Esophagus (tissue), 2 donors: ENCODE measurements around the gene TIMM50. TPM values are rescaled to one million over a fixed set of nuclear protein-coding genes. Genes with fewer than 3 reads are reported as not detected.
"Not testable (repeated sequence)": the region's sequence is repeated elsewhere in the genome, so short reads cannot be mapped to it uniquely, and the experiment has no call there.

Experiments used
- H3K27ac ChIP-seq, 2 donors: one replicate each; pipeline ENCODE4 v1.5.1; 2013; ENCODE audit warnings: low read depth in 2 of 2, mild to moderate bottlenecking in 2 of 2, inconsistent platforms in 1 of 2, low read length in 1 of 2, moderate library complexity in 1 of 2
- H3K27me3 ChIP-seq, 2 donors: one replicate each; pipeline ENCODE4 v1.6.1; 2013; ENCODE audit warnings: low read length in 2 of 2, control low read depth in 1 of 2, mild to moderate bottlenecking in 1 of 2; ENCODE audit not compliant: insufficient read depth in 2 of 2, control insufficient read depth in 1 of 2
- H3K36me3 ChIP-seq, 2 donors: one replicate each; pipeline ENCODE4 v1.6.1; 2013; ENCODE audit warnings: low read length in 1 of 2; ENCODE audit not compliant: control insufficient read depth in 2 of 2, insufficient read depth in 2 of 2
- H3K4me1 ChIP-seq, 2 donors: one replicate each; pipeline ENCODE4 v1.6.1; 2013; ENCODE audit warnings: low read length in 1 of 2; ENCODE audit not compliant: control insufficient read depth in 2 of 2, insufficient read depth in 2 of 2
- H3K4me3 ChIP-seq, 2 donors: one replicate each; pipeline ENCODE4 v1.5.1; 2013; ENCODE audit warnings: low read length in 2 of 2, mild to moderate bottlenecking in 2 of 2, low read depth in 1 of 2, moderate library complexity in 1 of 2
- H3K9me3 ChIP-seq, 2 donors: one replicate each; pipeline ENCODE4 v1.6.1; 2013; ENCODE audit warnings: mild to moderate bottlenecking in 2 of 2, low read depth in 1 of 2, low read length in 1 of 2, moderate library complexity in 1 of 2; ENCODE audit not compliant: control insufficient read depth in 2 of 2, insufficient read depth in 1 of 2
- WGBS, 2 donors: extraction: QIAGEN DNeasy Blood & Tissue Kit; methylation state at CpG; one replicate each; pipeline ENCODE4 v1.1.7; 2013; 5-methylcytosine and 5-hydroxymethylcytosine counted together
- polyA plus RNA-seq, 2 donors: library from polyadenylated mRNA; stranded (reverse); fragments of 200-250 nt; gene quantifications; one replicate each; pipeline ENCODE4 v1.2.3, GENCODE V29; 2013
- donor health status: healthy with polysubstance abuse.
- donor health status: Bipolar disorder and iron deficiency.

Gene TIMM50
- polyA plus RNA-seq, 2 donors, result 42.3 to 42.4 TPM

DNA sequence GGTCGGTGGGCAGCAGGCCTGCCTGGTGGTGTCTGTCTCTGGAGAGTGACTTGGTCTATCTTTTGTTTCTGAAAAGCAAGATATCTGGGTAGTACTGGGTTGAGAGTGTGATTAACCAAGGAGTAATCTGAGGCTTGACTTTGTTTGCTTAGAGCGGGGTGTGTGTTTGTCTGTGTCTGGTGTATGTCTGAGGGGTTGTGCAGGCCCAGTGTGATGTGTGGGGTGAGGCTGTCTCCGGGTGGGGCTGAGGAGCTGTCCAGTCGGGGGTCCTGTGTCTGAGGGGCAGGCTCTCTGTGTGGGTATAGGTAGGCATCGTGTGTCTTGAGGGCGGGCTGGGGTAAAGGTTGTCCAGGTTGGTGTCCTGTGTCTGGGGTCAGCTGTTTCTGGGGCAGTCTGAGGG, 11.1 kb upstream of the TIMM50 start:
- H3K4me3 ChIP-seq, result no peak overlapping the region
- WGBS, 2 donors, result 86 to 88% methylated on average over 6 of the region's 6 CpGs
- H3K36me3 ChIP-seq, result peaks cover 52 to 90% of the 10 kb centered on the region in 2 donors
- no peaks in the 10 kb centered on the region for H3K4me1 ChIP-seq
- no peaks in the 10 kb centered on the region for H3K9me3 ChIP-seq
- H3K27ac ChIP-seq, result no peak overlapping the region
- no peaks in the 10 kb centered on the region for H3K27me3 ChIP-seq

DNA sequence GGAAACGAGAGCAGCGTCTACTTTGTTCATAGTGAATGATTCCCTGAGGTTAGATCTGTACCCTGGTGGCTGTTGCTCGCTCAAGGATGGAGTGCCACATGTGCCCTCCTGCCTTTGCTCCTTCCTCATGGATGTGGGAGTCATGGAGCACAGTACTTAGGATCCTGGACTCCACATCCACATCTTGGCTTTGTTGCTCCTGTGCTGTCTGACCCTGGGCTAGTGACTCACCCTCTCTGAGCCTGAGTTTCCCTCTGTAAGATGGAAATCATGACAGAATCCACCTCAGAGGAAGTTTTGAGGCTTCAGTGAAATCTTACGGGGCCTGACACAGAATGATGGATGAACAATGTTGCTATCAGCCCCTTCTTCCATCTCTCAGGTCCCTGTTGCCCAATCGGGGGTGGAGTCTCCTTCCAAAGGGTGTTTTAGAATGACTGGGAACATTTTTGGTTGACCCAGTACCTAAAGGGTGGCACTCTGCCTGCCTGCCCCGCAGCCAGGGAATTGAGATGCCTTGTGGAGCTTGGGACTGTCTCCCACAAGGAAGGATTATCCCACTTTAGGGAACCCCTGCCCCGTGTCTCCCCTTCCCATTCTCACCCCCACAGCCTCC, 9.8 kb upstream of the TIMM50 start:
- H3K4me1 ChIP-seq, result no peaks in the 10 kb centered on the region
- H3K27ac ChIP-seq, result no peak overlapping the region
- no peak overlapping the region for H3K4me3 ChIP-seq
- H3K36me3 ChIP-seq, result peaks cover 49 to 91% of the 10 kb centered on the region in 2 donors
- no peaks in the 10 kb centered on the region for H3K27me3 ChIP-seq
- H3K9me3 ChIP-seq, result no peaks in the 10 kb centered on the region
- 84 to 85% methylated on average over 7 of the region's 7 CpGs for WGBS, 2 donors

DNA sequence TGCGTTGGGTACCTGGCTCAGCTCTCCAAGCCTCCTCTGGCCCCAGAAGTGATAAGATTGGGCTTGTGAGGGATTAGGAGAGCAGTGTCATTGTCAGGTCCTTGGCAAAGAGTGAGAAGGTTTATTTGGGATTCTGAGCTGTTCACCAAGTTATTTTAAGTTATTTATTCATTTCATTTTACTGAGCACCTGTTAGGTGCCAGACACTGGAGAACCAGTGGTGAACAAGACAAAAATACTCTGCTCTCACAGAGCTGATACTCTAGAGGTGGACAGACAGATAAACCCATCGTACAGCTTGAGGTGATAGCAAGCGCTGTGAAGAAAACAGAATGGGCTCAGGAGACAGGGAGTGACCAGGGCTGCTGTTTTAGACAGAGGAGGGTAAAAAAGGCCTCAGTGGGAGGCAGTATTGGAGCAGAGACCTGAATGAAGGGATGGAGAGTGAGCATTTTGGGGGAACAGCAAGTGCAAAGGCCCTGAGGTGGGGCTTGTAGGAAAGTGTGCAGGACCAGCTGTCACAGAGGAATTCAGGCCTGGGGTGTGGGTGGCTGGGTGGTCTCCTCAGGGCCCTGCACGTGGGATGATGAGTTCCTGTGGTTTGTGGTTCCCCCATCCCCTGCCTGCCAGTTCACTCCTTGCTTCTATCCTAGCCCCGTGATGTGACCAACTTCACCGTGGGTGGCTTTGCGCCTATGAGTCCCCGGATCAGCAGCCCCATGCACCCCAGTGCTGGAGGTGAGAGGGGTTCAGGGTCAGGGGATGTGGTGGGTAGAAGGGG, 8.7 kb upstream of the TIMM50 start:
- H3K27ac ChIP-seq, result no peak overlapping the region
- peaks cover 42 to 86% of the 10 kb centered on the region in 2 donors for H3K36me3 ChIP-seq
- WGBS, 2 donors, result 84 to 85% methylated on average over 8 of the region's 8 CpGs
- no peak overlapping the region for H3K4me3 ChIP-seq
- H3K9me3 ChIP-seq, result no peaks in the 10 kb centered on the region
- no peaks in the 10 kb centered on the region for H3K27me3 ChIP-seq
- no peaks in the 10 kb centered on the region for H3K4me1 ChIP-seq

DNA sequence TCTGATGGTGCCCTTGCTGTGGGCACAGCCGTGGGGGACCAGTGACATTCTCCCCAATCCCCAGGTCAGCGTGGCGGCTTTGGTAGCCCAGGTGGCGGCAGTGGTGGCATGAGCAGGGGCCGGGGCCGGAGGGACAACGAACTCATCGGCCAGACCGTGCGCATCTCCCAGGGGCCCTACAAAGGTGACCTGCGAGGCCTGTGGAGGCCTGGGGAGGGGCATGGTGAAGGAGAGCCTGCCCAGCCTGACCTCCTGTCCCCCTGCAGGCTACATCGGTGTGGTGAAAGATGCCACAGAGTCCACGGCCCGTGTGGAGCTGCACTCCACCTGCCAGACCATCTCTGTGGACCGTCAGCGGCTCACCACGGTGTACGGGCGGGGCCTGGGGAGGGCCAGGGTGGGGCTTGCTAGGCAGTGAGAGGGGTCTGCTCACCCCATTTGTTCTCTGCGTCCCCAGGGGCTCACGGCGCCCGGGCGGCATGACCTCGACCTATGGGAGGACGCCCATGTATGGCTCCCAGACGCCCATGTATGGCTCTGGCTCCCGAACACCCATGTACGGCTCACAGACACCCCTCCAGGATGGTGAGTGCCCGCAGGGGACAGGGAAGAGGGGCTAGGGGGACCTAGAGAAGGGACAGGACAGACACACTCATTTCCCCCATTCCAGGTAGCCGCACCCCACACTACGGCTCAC, 7.7 kb upstream of the TIMM50 start:
- no peak overlapping the region for H3K4me3 ChIP-seq
- H3K27ac ChIP-seq, result no peak overlapping the region
- 86 to 88% methylated on average over 27 to 32 of the region's 32 CpGs for WGBS, 2 donors
- H3K4me1 ChIP-seq, result no peaks in the 10 kb centered on the region
- no peaks in the 10 kb centered on the region for H3K9me3 ChIP-seq
- H3K27me3 ChIP-seq, result no peaks in the 10 kb centered on the region
- H3K36me3 ChIP-seq, result peaks cover 42 to 80% of the 10 kb centered on the region in 2 donors

DNA sequence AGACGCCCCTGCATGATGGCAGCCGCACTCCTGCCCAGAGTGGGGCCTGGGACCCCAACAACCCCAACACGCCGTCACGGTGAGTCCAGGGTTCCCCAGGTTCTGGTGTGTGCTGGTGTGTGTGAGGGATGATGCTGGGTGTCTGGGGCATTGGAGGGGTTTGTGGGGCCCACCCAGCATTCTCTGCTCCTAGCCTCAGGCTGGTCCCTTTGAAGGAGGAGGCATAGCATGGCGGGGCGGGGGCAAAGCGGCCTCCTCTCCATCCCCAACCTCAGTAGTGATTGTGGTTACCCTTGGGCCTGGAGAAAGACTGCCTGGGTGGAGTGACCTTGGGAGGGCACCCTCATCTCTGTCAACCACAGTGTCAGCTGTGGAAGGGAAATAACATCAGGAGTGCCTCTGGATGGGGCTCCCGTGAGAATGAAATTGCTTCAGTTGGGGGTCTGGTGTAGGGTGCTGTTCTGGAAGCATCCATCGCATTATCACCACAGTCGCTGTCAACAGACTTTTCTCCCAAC, 7.1 kb upstream of the TIMM50 start:
- no peaks in the 10 kb centered on the region for H3K27me3 ChIP-seq
- H3K9me3 ChIP-seq, result no peaks in the 10 kb centered on the region
- peaks cover 37 to 74% of the 10 kb centered on the region in 2 donors for H3K36me3 ChIP-seq
- 84 to 87% methylated on average over 11 of the region's 11 CpGs for WGBS, 2 donors
- no peaks in the 10 kb centered on the region for H3K4me1 ChIP-seq
- no peak overlapping the region for H3K27ac ChIP-seq
- H3K4me3 ChIP-seq, result no peak overlapping the region

DNA sequence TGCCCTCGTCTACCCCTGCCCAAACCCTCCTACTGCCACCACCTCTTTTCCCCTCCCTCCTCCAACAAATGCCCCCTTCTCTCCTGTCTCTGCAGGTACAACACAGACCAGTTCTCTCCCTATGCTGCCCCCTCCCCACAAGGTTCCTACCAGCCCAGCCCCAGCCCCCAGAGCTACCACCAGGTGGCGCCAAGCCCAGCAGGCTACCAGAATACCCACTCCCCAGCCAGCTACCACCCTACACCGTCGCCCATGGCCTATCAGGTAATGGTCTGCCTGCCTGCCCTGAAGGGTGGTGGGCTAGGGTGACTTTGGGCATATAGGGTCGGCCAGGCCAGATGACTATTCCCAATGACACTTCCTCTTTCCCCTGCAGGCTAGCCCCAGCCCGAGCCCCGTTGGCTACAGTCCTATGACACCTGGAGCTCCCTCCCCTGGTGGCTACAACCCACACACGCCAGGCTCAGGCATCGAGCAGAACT, 6.5 kb upstream of the TIMM50 start:
- WGBS, 2 donors, result 47 to 48% methylated on average over 9 of the region's 9 CpGs
- no peak overlapping the region for H3K4me3 ChIP-seq
- H3K4me1 ChIP-seq, result no peaks in the 10 kb centered on the region
- H3K27ac ChIP-seq, result no peak overlapping the region
- H3K27me3 ChIP-seq, result no peaks in the 10 kb centered on the region
- H3K9me3 ChIP-seq, result no peaks in the 10 kb centered on the region
- peaks cover 35 to 67% of the 10 kb centered on the region in 2 donors for H3K36me3 ChIP-seq

DNA sequence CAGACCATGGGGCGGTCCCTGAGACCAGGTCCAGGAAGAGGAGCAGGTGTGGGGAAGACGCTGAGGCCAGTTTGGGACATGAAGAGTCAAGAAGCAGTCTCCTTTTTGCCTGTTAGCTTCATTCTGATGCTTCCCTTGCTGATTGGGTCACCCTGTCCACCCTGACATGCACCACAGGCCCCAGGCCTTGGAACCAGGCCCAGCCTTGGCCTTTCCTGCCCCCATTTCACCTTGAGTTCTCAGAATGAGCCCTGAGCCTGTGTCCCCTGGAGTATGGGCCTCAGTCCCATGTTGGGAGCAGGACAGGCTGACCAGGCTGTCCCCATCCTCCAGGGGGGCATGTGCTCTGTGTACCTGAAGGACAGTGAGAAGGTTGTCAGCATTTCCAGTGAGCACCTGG, 4.9 kb upstream of the TIMM50 start:
- H3K4me1 ChIP-seq, result no peaks in the 10 kb centered on the region
- H3K4me3 ChIP-seq, result no peak overlapping the region
- 85 to 92% methylated on average over 2 of the region's 2 CpGs for WGBS, 2 donors
- no peaks in the 10 kb centered on the region for H3K27me3 ChIP-seq
- H3K36me3 ChIP-seq, result peaks cover 28 to 53% of the 10 kb centered on the region in 2 donors
- no peaks in the 10 kb centered on the region for H3K9me3 ChIP-seq
- no peak overlapping the region for H3K27ac ChIP-seq

DNA sequence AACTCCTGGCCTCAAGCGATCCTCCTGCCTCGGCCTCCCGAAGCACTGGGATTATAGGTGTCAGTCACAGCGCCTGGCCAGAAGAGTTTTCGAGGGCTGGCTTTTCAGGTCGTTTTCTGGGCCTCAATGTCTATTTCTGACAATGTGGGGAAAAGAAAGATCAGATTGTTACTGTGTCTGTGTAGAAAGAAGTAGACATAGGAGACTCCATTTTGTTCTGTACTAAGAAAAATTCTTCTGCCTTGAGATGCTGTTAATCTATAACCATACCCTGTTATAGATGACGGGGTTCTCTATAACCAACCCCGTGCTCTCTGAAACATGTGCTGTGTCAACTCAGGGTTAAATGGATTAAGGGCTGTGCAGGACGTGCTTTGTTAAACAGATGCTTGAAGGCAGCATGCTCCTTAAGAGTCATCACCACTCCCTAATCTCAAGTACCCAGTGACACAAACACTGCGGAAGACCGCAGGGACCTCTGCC, 1.3 kb upstream of the TIMM50 start:
- not testable (repeated sequence) for H3K9me3 ChIP-seq, H3K4me1 ChIP-seq, H3K27ac ChIP-seq, H3K4me3 ChIP-seq, H3K27me3 ChIP-seq
- whole genome bisulfite sequencing, 2 donors, result 75 to 77% methylated on average over 11 of the region's 11 CpGs
- H3K36me3 ChIP-seq, result peaks cover 5 to 17% of the 10 kb centered on the region in 2 donors

DNA sequence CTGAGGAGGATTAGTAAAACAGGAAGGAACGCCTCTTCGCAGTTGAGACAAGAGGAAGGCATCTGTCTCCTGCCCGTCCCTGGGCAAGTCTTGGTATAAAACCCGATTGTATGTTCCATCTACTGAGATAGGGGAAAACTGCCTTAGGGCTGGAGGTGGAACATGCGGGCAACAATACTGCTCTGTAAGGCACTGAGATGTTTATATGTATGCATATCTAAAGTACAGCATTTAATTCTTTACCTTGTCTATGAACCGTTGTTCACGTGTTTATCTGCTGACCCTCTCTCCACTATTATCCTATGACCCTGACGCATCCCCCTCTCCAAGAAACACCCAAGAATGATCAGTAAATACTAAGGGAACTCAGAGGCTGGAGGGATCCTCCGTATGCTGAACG, 722 bp upstream of the TIMM50 start:
- WGBS, 2 donors, result 48 to 54% methylated on average over 10 of the region's 10 CpGs
- peaks cover 3 to 8% of the 10 kb centered on the region in 2 donors for H3K4me1 ChIP-seq
- peaks cover 0 to 12% of the 10 kb centered on the region in 2 donors for H3K36me3 ChIP-seq
- no peaks in the 10 kb centered on the region for H3K27me3 ChIP-seq
- H3K4me3 ChIP-seq, result peak overlapping the region in 1 of 2 donors; percentile 98
- H3K9me3 ChIP-seq, result no peaks in the 10 kb centered on the region
- H3K27ac ChIP-seq, result peak overlapping the region in 1 of 2 donors; percentile 87
